Heart left ventricle (tissue), 16 donors: ENCODE data around the gene PPIF. TPM values are rescaled to one million over a fixed set of nuclear protein-coding genes. Genes with fewer than 3 reads are reported as not detected.
A peak's percentile ranks its signal among the peaks of the same experiment; 100 is the strongest.

Experiments used
- ATAC-seq, 4 donors: fragments of 200-7000 bp; cut with Tn5 transposase; one replicate each; pipeline ENCODE4 v1.9.1; 2020 to 2022; ENCODE audit warnings: moderate library complexity in 4 of 4, mild to moderate bottlenecking in 3 of 4, moderate number of reproducible peaks in 1 of 4
- DNase-seq, 5 donors: peaks; one replicate each; pipeline ENCODE4 v3.0.0-alpha.2; 2020
- H3K27ac ChIP-seq, 12 donors: fragments of 200-600 bp; sonication (generic) in 4 of 12; one replicate each; pipeline versions ENCODE4 v1.5.0 to v1.8.0; 2016 to 2022; ENCODE audit warnings: mild to moderate bottlenecking in 2 of 12
- H3K27me3 ChIP-seq, 9 donors: fragments of 200-600 bp; sonication (generic) in 2 of 9; one replicate each; pipeline versions ENCODE4 v1.5.1 to v1.8.0; 2016 to 2022; ENCODE audit warnings: mild to moderate bottlenecking in 3 of 9
- H3K36me3 ChIP-seq, 9 donors: fragments of 200-600 bp; sonication (generic) in 2 of 9; one replicate each; pipeline versions ENCODE4 v1.5.0 to v1.8.0; 2018 to 2022; ENCODE audit warnings: mild to moderate bottlenecking in 2 of 9
- H3K4me1 ChIP-seq, 12 donors: fragments of 200-600 bp; sonication (generic) in 4 of 12; one replicate each; pipeline versions ENCODE4 v1.5.0 to v1.8.0; 2016 to 2022; ENCODE audit warnings: mild to moderate bottlenecking in 3 of 12
- H3K4me3 ChIP-seq, 12 donors: fragments of 200-600 bp; sonication (generic) in 4 of 12; one replicate each; pipeline versions ENCODE4 v1.5.0 to v1.8.0; 2017 to 2022; ENCODE audit warnings: mild to moderate bottlenecking in 9 of 12, moderate library complexity in 4 of 12
- H3K9me3 ChIP-seq, 12 donors: fragments of 200-600 bp; sonication (generic) in 4 of 12; one replicate each; pipeline versions ENCODE4 v1.5.0 to v1.8.0; 2016 to 2022; ENCODE audit warnings: mild to moderate bottlenecking in 1 of 12
- POLR2A ChIP-seq, 2 donors: fragments of 450-650 bp; IDR thresholded peaks; one replicate each; pipeline ENCODE4 v1.6.1; 2017; ENCODE audit warnings: antibody characterized with exemption in 2 of 2, mild to moderate bottlenecking in 2 of 2, moderate library complexity in 2 of 2
- WGBS, 4 donors: extraction: QIAGEN DNeasy Blood & Tissue Kit in 2 of 4; methylation state at CpG; one replicate each; pipeline versions ENCODE4 v1.1.5 to v1.1.7; 2013 to 2018; 5-methylcytosine and 5-hydroxymethylcytosine counted together
- intact Hi-C, 10 donors: fragments of 100-400 bp; cut with DNase I; formaldehyde crosslinking; loops; one replicate each; pipeline versions ENCODE4 v1.11.1 to v1.14.2; 2022
- polyA plus RNA-seq, 2 donors: library from polyadenylated mRNA; stranded (reverse); fragments of 200-250 nt; gene quantifications; one replicate each; pipeline ENCODE4 v1.2.3, GENCODE V29; 2013
- total RNA-seq, 9 donors: library from RNA; depleted of rRNA in 2 of 9; stranded (reverse); fragments of >200 nt in 2 of 9; fragmentation: NEBNext Ultra II Directional in 3 of 9; extraction: Animal tissue kit (Norgen Biotek cat#: 25700) in 3 of 9; gene quantifications; one replicate each; pipeline versions ENCODE4 v1.1.0 to v1.2.4, GENCODE V29; 2016 to 2023
- TF ChIP-seq, protein P1 (sequence below), 12 donors: fragments of 200-600 bp; sonication (generic) in 4 of 12; IDR thresholded peaks; one replicate each; pipeline versions ENCODE4 v1.5.0 to v1.8.0; 2018 to 2022; ENCODE audit warnings: antibody characterized with exemption in 12 of 12, mild to moderate bottlenecking in 5 of 12
- donor health status: ischemic (EF 13 %, LVEDD 7.1; RV severe dilation, severe dysfunction).
- donor health status: healthy with polysubstance abuse.
- donor health status: DM: no; HTN: yes; CAD: no.
- donor health status: DM: no; HTN: no; CAD: no.
- donor health status: ischemic (EF 25% LVEDD 6.9; RV normal size, moderate dysfunction).
- donor health status: ischemic (EF 25% LVEDD 5.7; RV mildly dilated, moderate dysfunction).
- donor health status: healthy.
- donor health status: DM: yes; HTN: yes; CAD: no.
- donor health status: ischemic (EF 35%, LVEDD 5.7; RV mildly dilated, moderate dysfunction).
- donor health status: nonischemic (EF 11% LVEDD 7.7; RV severe dilation, severe dysfunction).
- donor health status: DM: yes; HTN: yes; CAD: no.
- donor health status: PGD.
- donor health status: ischemic (EF 29% LVEDD 5.4; RV normal size, mild dysfunction).
- donor health status: nonischemic (EF 23%, LVEDD 6.1; RV moderate dilation, normal function).

The PPIF gene
- total and polyA plus RNA-seq, 11 donors, result 82.8 to 193 (median 128) TPM

DNA sequence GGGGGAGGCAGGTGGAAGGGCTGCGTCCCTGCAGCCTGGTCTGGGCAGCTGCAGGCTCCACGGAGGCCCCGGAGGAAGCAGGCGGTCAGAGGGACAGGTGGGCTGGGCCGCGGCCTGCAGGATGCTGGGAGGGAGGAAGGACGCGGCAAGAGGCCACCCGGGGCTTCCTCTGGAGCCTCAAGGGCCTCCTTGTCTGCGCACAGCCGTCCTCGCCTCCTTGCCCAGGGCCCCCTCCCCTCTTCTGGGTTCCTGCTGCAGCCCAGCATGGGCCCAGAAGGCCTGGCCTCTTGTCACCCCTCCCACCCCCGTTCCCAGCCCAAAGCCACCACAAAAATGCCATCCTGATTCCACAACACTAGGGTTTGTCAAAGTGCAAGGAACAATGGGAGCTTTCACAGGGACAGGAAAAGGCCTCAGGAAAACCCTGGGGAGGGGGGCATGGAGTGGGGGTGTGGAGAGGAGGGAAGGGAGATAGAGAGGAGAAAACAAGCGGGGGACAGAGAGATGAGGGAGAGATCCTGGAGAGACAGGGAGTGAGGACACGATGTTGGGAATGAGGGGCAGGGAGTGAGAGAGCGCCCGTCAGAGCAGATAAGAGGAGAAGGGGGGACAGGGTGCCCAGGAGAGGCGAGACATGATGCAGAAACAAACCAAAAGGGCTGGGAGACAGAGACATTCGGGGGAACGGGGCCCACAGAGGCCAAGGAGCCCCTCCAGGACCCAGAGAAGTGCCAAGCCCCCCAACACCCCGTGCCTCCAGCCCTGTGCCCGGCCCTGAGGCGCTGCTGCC lies 56.4 kb downstream of the PPIF start:
- intact Hi-C loops, result loop anchor here in 8 of 10 donors (2.0 to 5.0 kb wide), 3 partner anchors 34 to 41 kb away; partner anchors contain the start of gene ZCCHC24 (in 4 of the 8)
- Histone ChIP-seq H3K4me3 (peak overlapping the region in 8 of 12 donors; percentile 8 to 32 (median 16)), H3K9me3 (no peaks in the 10 kb centered on the region), H3K4me1 (peaks cover 0 to 100% (median 88%) of the 10 kb centered on the region in 12 donors), H3K27ac (peak overlapping the region in 11 of 12 donors; percentile 83 to 97 (median 88)), H3K36me3 (peaks cover 0 to 5% (median 0%) of the 10 kb centered on the region in 9 donors), H3K27me3 (no peaks in the 10 kb centered on the region)
- DNase-seq (peak; percentile 73 to 81 (median 78)), ATAC-seq (peak in 3 of 4 donors; percentile 1 to 55 (median 3))
- WGBS, 4 donors, result 25 to 33% (median 29%) methylated on average over 17 to 23 of the region's 23 CpGs
- TF ChIP-seq, protein P1, sequence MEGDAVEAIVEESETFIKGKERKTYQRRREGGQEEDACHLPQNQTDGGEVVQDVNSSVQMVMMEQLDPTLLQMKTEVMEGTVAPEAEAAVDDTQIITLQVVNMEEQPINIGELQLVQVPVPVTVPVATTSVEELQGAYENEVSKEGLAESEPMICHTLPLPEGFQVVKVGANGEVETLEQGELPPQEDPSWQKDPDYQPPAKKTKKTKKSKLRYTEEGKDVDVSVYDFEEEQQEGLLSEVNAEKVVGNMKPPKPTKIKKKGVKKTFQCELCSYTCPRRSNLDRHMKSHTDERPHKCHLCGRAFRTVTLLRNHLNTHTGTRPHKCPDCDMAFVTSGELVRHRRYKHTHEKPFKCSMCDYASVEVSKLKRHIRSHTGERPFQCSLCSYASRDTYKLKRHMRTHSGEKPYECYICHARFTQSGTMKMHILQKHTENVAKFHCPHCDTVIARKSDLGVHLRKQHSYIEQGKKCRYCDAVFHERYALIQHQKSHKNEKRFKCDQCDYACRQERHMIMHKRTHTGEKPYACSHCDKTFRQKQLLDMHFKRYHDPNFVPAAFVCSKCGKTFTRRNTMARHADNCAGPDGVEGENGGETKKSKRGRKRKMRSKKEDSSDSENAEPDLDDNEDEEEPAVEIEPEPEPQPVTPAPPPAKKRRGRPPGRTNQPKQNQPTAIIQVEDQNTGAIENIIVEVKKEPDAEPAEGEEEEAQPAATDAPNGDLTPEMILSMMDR (IDR thresholded peaks at IDR 0.05), result no peak
- TF ChIP-seq POLR2A (IDR thresholded peaks at IDR 0.05), result peak in 1 of 2 donors; percentile 17

- peak; percentile 27 to 62 (median 48) for ATAC-seq
- Histone ChIP-seq H3K4me3 (peak overlapping the region in 7 of 12 donors; percentile 8 to 32 (median 17)), H3K9me3 (no peaks in the 10 kb centered on the region), H3K36me3 (peaks cover 0 to 5% (median 0%) of the 10 kb centered on the region in 9 donors), H3K4me1 (peaks cover 0 to 100% (median 86%) of the 10 kb centered on the region in 12 donors), H3K27me3 (no peaks in the 10 kb centered on the region), H3K27ac (peak overlapping the region in 11 of 12 donors; percentile 83 to 97 (median 88))
- WGBS, 4 donors, result 4 to 17% (median 7%) methylated on average over 6 to 7 of the region's 7 CpGs
- TF ChIP-seq, protein P1 (IDR thresholded peaks at IDR 0.05), result no peak
- peak in 1 of 2 donors; percentile 10 for TF ChIP-seq POLR2A (IDR thresholded peaks at IDR 0.05)
- intact Hi-C loops, result loop anchor here in 7 of 10 donors (2.0 to 5.0 kb wide), 3 partner anchors 33 to 41 kb away; partner anchors contain the start of gene ZCCHC24 (in 3 of the 7)
- DNase-seq, result peak; percentile 71 to 82 (median 79)
These were observed 57.0 kb downstream of the PPIF start for GRCh38 chr10:79404231-79404609.

GRCh38 chr10:79404690-79405131 lies 57.4 kb downstream of the PPIF start:
- DNase-seq (peak in 4 of 5 donors; percentile 14 to 49 (median 23)), ATAC-seq (no peak)
- intact Hi-C loops, result loop anchor here in 9 of 10 donors (2.0 to 5.0 kb wide), 3 partner anchors 33 to 40 kb away; partner anchors contain the start of gene ZCCHC24 (in 3 of the 9)
- H3K4me1 ChIP-seq, result peaks cover 0 to 100% (median 83%) of the 10 kb centered on the region in 12 donors
- no peaks in the 10 kb centered on the region for H3K27me3 ChIP-seq
- H3K27ac ChIP-seq, result peak overlapping the region in 10 of 12 donors; percentile 83 to 97 (median 88)
- TF ChIP-seq, protein P1 (IDR thresholded peaks at IDR 0.05), result no peak
- TF ChIP-seq POLR2A (IDR thresholded peaks at IDR 0.05), result no peak
- 52 to 61% (median 57%) methylated on average over 5 of the region's 5 CpGs for WGBS, 4 donors
- peaks cover 0 to 5% (median 0%) of the 10 kb centered on the region in 9 donors for H3K36me3 ChIP-seq
- no peaks in the 10 kb centered on the region for H3K9me3 ChIP-seq
- H3K4me3 ChIP-seq, result peak overlapping the region in 1 of 12 donors; percentile 8

Other genes starting within 250 kb of the PPIF start
- gene ZCCHC24, start 98.2 kb downstream of the PPIF start, total RNA-seq, result 100 to 1,000 TPM in 1 of 9 donors, 10 to 100 TPM in 8; 44.8 to 122 (median 51.9) TPM
- gene ZCCHC24, start 98.2 kb downstream of the PPIF start, polyA plus RNA-seq, result 10 to 100 TPM; 18.7 to 40.7 TPM
- under 1 TPM in 8 of 9 donors, not detected in 1; 0.06 to 0.93 (median 0.26) TPM for gene EIF5AL1, start 165.1 kb downstream of the PPIF start, total RNA-seq
- under 1 TPM; 0.61 to 0.97 TPM for gene EIF5AL1, start 165.1 kb downstream of the PPIF start, polyA plus RNA-seq
- not detected for gene SFTPA2, start 212.9 kb downstream of the PPIF start, total RNA-seq
- 1 to 10 TPM in 1 of 2 donors, not detected in 1; 1.3 TPM for gene SFTPA2, start 212.9 kb downstream of the PPIF start, polyA plus RNA-seq